ENCODE data around the gene SBK3.

SBK3 gene

GRCh38 chr19:55539090-55539984 lies 6.0 kb downstream of the SBK3 start:
- peaks cover 2% of the 10 kb centered on the region for H3K9me3 ChIP-seq (ENCODE audit: insufficient read depth, low read depth, low read length)
- DNase-seq: no peak
- peaks cover 2% of the 10 kb centered on the region for H3K79me1 ChIP-seq (ENCODE audit: low read length)
- peaks cover 4 to 5% of the 10 kb centered on the region in 2 experiments for H3K4me1 ChIP-seq (ENCODE audit: control insufficient read depth in 1 of 2, insufficient read depth in 2 of 2, low read length in 2 of 2)
- no CpG with 5 or more reads among the region's 33 CpGs for WGBS (ENCODE audit: extremely low coverage, insufficient coverage, insufficient read length)
- H3K9ac ChIP-seq (ENCODE audit: low read length): no peak overlapping the region
- no peaks in the 10 kb centered on the region for H3K27me3 ChIP-seq (ENCODE audit: insufficient read depth, low read length)
- no peak overlapping the region for H2AFZ ChIP-seq (ENCODE audit: insufficient read depth, low read length, poor library complexity)
- no peak overlapping the region for H2AK5ac ChIP-seq (ENCODE audit: low read length)
- no peak overlapping the region for H3K14ac ChIP-seq (ENCODE audit: low read length)
- H3K23ac ChIP-seq (ENCODE audit: low read length): no peak overlapping the region
- H4K8ac ChIP-seq (ENCODE audit: low read depth, low read length): no peak overlapping the region
- no peak overlapping the region for H3K27ac ChIP-seq (ENCODE audit: low read depth, low read length)
- H4K12ac ChIP-seq (ENCODE audit: low read depth, low read length): no peak overlapping the region
- no peak overlapping the region for H3K4me3 ChIP-seq (ENCODE audit: low read depth, low read length)
- no peak overlapping the region for H3K4ac ChIP-seq (ENCODE audit: low read depth, low read length)
- H2BK5ac ChIP-seq (ENCODE audit: low read depth, low read length, poor library complexity): no peak overlapping the region
- no peak overlapping the region for H2BK120ac ChIP-seq (ENCODE audit: insufficient read depth, low read length, poor library complexity)
- no peak overlapping the region for H2BK12ac ChIP-seq (ENCODE audit: low read length)
- no peaks in the 10 kb centered on the region for H3K79me2 ChIP-seq (ENCODE audit: control insufficient read depth, insufficient read depth, low read length, poor library complexity)
- no peak overlapping the region for H3K4me2 ChIP-seq (ENCODE audit: low read length)
- H3K36me3 ChIP-seq (ENCODE audit: control insufficient read depth in 1 of 2, insufficient read depth in 2 of 2, low read length in 2 of 2): no peaks in the 10 kb centered on the region
- no peak overlapping the region for H3K18ac ChIP-seq (ENCODE audit: low read length)
- no peak overlapping the region for H4K91ac ChIP-seq (ENCODE audit: low read depth, low read length)

- H3K27ac ChIP-seq (ENCODE audit: low read depth, low read length): no peak overlapping the region
- peaks cover 2% of the 10 kb centered on the region for H3K79me1 ChIP-seq (ENCODE audit: low read length)
- H2AFZ ChIP-seq (ENCODE audit: insufficient read depth, low read length, poor library complexity): no peak overlapping the region
- H3K4me3 ChIP-seq (ENCODE audit: low read depth, low read length): no peak overlapping the region
- H3K9ac ChIP-seq (ENCODE audit: low read length): no peak overlapping the region
- no peaks in the 10 kb centered on the region for H3K79me2 ChIP-seq (ENCODE audit: control insufficient read depth, insufficient read depth, low read length, poor library complexity)
- no peak overlapping the region for H3K4ac ChIP-seq (ENCODE audit: low read depth, low read length)
- peaks cover 2% of the 10 kb centered on the region for H3K9me3 ChIP-seq (ENCODE audit: insufficient read depth, low read depth, low read length)
- H3K36me3 ChIP-seq (ENCODE audit: control insufficient read depth in 1 of 2, insufficient read depth in 2 of 2, low read length in 2 of 2): no peaks in the 10 kb centered on the region
- H3K18ac ChIP-seq (ENCODE audit: low read length): no peak overlapping the region
- no peak overlapping the region for H3K4me2 ChIP-seq (ENCODE audit: low read length)
- no peak overlapping the region for H2AK5ac ChIP-seq (ENCODE audit: low read length)
- no peak for DNase-seq
- H3K14ac ChIP-seq (ENCODE audit: low read length): no peak overlapping the region
- no peak overlapping the region for H2BK12ac ChIP-seq (ENCODE audit: low read length)
- no peak overlapping the region for H4K91ac ChIP-seq (ENCODE audit: low read depth, low read length)
- H4K12ac ChIP-seq (ENCODE audit: low read depth, low read length): no peak overlapping the region
- peaks cover 4 to 5% of the 10 kb centered on the region in 2 experiments for H3K4me1 ChIP-seq (ENCODE audit: control insufficient read depth in 1 of 2, insufficient read depth in 2 of 2, low read length in 2 of 2)
- no peak overlapping the region for H3K23ac ChIP-seq (ENCODE audit: low read length)
- H2BK5ac ChIP-seq (ENCODE audit: low read depth, low read length, poor library complexity): no peak overlapping the region
- H3K27me3 ChIP-seq (ENCODE audit: insufficient read depth, low read length): no peaks in the 10 kb centered on the region
- H2BK120ac ChIP-seq (ENCODE audit: insufficient read depth, low read length, poor library complexity): no peak overlapping the region
- WGBS (ENCODE audit: extremely low coverage, insufficient coverage, insufficient read length): no CpG with 5 or more reads among the region's 5 CpGs
- no peak overlapping the region for H4K8ac ChIP-seq (ENCODE audit: low read depth, low read length)
These were observed 7.2 kb downstream of the SBK3 start for GRCh38 chr19:55538132-55538531.

GRCh38 chr19:55537741-55538111 lies 7.6 kb downstream of the SBK3 start:
- Histone ChIP-seq H3K18ac (ENCODE audit: low read length) (no peak overlapping the region), H3K27ac (ENCODE audit: low read depth, low read length) (no peak overlapping the region), H3K9ac (ENCODE audit: low read length) (no peak overlapping the region), H4K91ac (ENCODE audit: low read depth, low read length) (no peak overlapping the region), H2BK12ac (ENCODE audit: low read length) (no peak overlapping the region), H3K36me3 (ENCODE audit: control insufficient read depth in 1 of 2, insufficient read depth in 2 of 2, low read length in 2 of 2) (no peaks in the 10 kb centered on the region), H3K4me2 (ENCODE audit: low read length) (no peak overlapping the region), H3K79me1 (ENCODE audit: low read length) (peaks cover 2% of the 10 kb centered on the region), H4K12ac (ENCODE audit: low read depth, low read length) (no peak overlapping the region), H3K79me2 (ENCODE audit: control insufficient read depth, insufficient read depth, low read length, poor library complexity) (no peaks in the 10 kb centered on the region), H3K14ac (ENCODE audit: low read length) (no peak overlapping the region), H3K4me1 (ENCODE audit: control insufficient read depth in 1 of 2, insufficient read depth in 2 of 2, low read length in 2 of 2) (peaks cover 4 to 5% of the 10 kb centered on the region in 2 experiments), H3K9me3 (ENCODE audit: insufficient read depth, low read depth, low read length) (peaks cover 2% of the 10 kb centered on the region), H2AFZ (ENCODE audit: insufficient read depth, low read length, poor library complexity) (no peak overlapping the region), H3K4ac (ENCODE audit: low read depth, low read length) (no peak overlapping the region), H2BK120ac (ENCODE audit: insufficient read depth, low read length, poor library complexity) (no peak overlapping the region), H4K8ac (ENCODE audit: low read depth, low read length) (no peak overlapping the region), H3K27me3 (ENCODE audit: insufficient read depth, low read length) (no peaks in the 10 kb centered on the region), H3K4me3 (ENCODE audit: low read depth, low read length) (no peak overlapping the region), H2AK5ac (ENCODE audit: low read length) (no peak overlapping the region), H3K23ac (ENCODE audit: low read length) (no peak overlapping the region), H2BK5ac (ENCODE audit: low read depth, low read length, poor library complexity) (no peak overlapping the region)
- DNase-seq: no peak
- WGBS (ENCODE audit: extremely low coverage, insufficient coverage, insufficient read length): no CpG with 5 or more reads among the region's 5 CpGs

GRCh38 chr19:55536951-55537740 lies 8.2 kb downstream of the SBK3 start, which contains the start of gene SBK2:
TSS of gene SBK2 (minus strand) at chr19:55537133. CDS start at chr19:55536294, 839 bp downstream.
- peaks cover 4 to 5% of the 10 kb centered on the region in 2 experiments for H3K4me1 ChIP-seq (ENCODE audit: control insufficient read depth in 1 of 2, insufficient read depth in 2 of 2, low read length in 2 of 2)
- H2AK5ac ChIP-seq (ENCODE audit: low read length): no peak within 1 kb of the TSS
- H3K18ac ChIP-seq (ENCODE audit: low read length): peak within 1 kb of the TSS; percentile 58
- no peak within 1 kb of the TSS for H3K4ac ChIP-seq (ENCODE audit: low read depth, low read length)
- no peak within 1 kb of the TSS for H4K12ac ChIP-seq (ENCODE audit: low read depth, low read length)
- no peaks in the 10 kb centered on the region for H3K79me2 ChIP-seq (ENCODE audit: control insufficient read depth, insufficient read depth, low read length, poor library complexity)
- H2BK12ac ChIP-seq (ENCODE audit: low read length): no peak within 1 kb of the TSS
- no peak within 1 kb of the TSS for H3K4me3 ChIP-seq (ENCODE audit: low read depth, low read length)
- no peaks in the 10 kb centered on the region for H3K27me3 ChIP-seq (ENCODE audit: insufficient read depth, low read length)
- H3K9me3 ChIP-seq (ENCODE audit: insufficient read depth, low read depth, low read length): no peaks in the 10 kb centered on the region
- no peak within 1 kb of the TSS for H3K27ac ChIP-seq (ENCODE audit: low read depth, low read length)
- peak within 1 kb of the TSS; percentile 34 for H4K91ac ChIP-seq (ENCODE audit: low read depth, low read length)
- H3K79me1 ChIP-seq (ENCODE audit: low read length): peaks cover 2% of the 10 kb centered on the region
- no peak within 1 kb of the TSS for H2BK5ac ChIP-seq (ENCODE audit: low read depth, low read length, poor library complexity)
- no peak within 1 kb of the TSS for H3K14ac ChIP-seq (ENCODE audit: low read length)
- no peak within 1 kb of the TSS for H3K4me2 ChIP-seq (ENCODE audit: low read length)
- no peak within 1 kb of the TSS for H2BK120ac ChIP-seq (ENCODE audit: insufficient read depth, low read length, poor library complexity)
- no peak within 1 kb of the TSS for H3K23ac ChIP-seq (ENCODE audit: low read length)
- DNase-seq: no peak
- H2AFZ ChIP-seq (ENCODE audit: insufficient read depth, low read length, poor library complexity): no peak within 1 kb of the TSS
- no CpG with 5 or more reads among the region's 14 CpGs for WGBS (ENCODE audit: extremely low coverage, insufficient coverage, insufficient read length)
- H3K9ac ChIP-seq (ENCODE audit: low read length): no peak within 1 kb of the TSS
- no peaks in the 10 kb centered on the region for H3K36me3 ChIP-seq (ENCODE audit: control insufficient read depth in 1 of 2, insufficient read depth in 2 of 2, low read length in 2 of 2)
- no peak within 1 kb of the TSS for H4K8ac ChIP-seq (ENCODE audit: low read depth, low read length)
